Astrocyte of the spinal cord (primary cell): ENCODE measurements around the gene BAG5.

ENCODE experiments used
- DNase-seq: peaks from one replicate; pipeline ENCODE4 v3.0.0; 2011; ENCODE audit warnings: low read depth, low spot score
- H3K4me3 ChIP-seq: 2 replicates; pipeline ENCODE4 v1.5.1; 2011; ENCODE audit warnings: low read depth, mild to moderate bottlenecking, low read length, moderate library complexity
- CTCF ChIP-seq: IDR thresholded peaks from 2 replicates; pipeline ENCODE4 v1.5.1; 2012; ENCODE audit warnings: low read depth, mild to moderate bottlenecking, low read length, inconsistent platforms
- in situ Hi-C: cut with HindIII; loops from 2 replicates; pipeline ENCODE4 v1.10.0; 2017; ENCODE audit warnings: low sequenced_read_pairs

The BAG5 gene

DNA sequence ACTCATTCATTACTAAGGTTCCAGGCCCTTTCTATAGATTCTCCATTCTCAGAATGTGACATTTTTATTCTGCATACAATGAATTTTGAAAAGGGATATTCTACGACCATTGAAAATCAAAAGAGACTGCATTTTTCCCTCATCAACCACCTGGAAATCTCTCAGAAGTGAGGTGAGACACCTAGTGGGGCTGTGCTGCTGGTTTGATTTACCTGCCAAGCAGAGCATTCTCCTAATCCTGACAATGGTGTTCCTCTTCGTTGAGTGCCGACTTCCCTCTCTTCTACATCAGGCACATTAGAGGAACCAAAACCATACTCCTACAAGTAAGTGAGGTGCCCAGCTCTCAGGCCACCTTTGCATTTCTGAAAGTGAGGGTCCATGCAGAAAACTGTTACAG, 54.7 kb downstream of the BAG5 start:
- DNase-seq: no peak
- no peak for TF ChIP-seq CTCF
- H3K4me3 ChIP-seq: no peak overlapping the region
- in situ Hi-C loops: no loop called here
